Ishikawa (cell line): ENCODE data around the gene AMPD1.

Experiments
- CEBPB ChIP-seq: IDR thresholded peaks from 2 replicates; pipeline ENCODE4 v1.6.1; 2012
- CREB1 ChIP-seq: IDR thresholded peaks from 2 replicates; pipeline ENCODE4 v1.6.1; 2012; ENCODE audit warnings: low read depth
- EGR1 ChIP-seq: IDR thresholded peaks from 2 replicates; pipeline ENCODE4 v1.6.1; 2012
- EP300 ChIP-seq: IDR thresholded peaks from 2 replicates; pipeline ENCODE4 v1.6.1; 2012; ENCODE audit warnings: borderline replicate concordance
- FOXM1 ChIP-seq: IDR thresholded peaks from 2 replicates; pipeline ENCODE4 v1.6.1; 2012; ENCODE audit warnings: low read depth, borderline replicate concordance
- NFIC ChIP-seq: IDR thresholded peaks from 2 replicates; pipeline ENCODE4 v1.6.1; 2012
- RAD21 ChIP-seq: IDR thresholded peaks from 2 replicates; pipeline ENCODE4 v1.6.1; 2012; ENCODE audit warnings: low read depth
- TAF1 ChIP-seq: IDR thresholded peaks from 2 replicates; pipeline ENCODE4 v1.6.1; 2012; ENCODE audit warnings: low read depth, mild to moderate bottlenecking
- TCF12 ChIP-seq: IDR thresholded peaks from 2 replicates; pipeline ENCODE4 v1.6.1; 2012; ENCODE audit warnings: low read depth
- TEAD4 ChIP-seq: IDR thresholded peaks from 2 replicates; pipeline ENCODE4 v1.6.1; 2012
- YY1 ChIP-seq: IDR thresholded peaks from 2 replicates; pipeline ENCODE4 v1.6.1; 2012; ENCODE audit warnings: low read depth
- ZBTB7A ChIP-seq: IDR thresholded peaks from 2 replicates; pipeline ENCODE4 v1.6.1; 2012; ENCODE audit warnings: low read depth
- TF ChIP-seq, protein P1 (sequence below): IDR thresholded peaks from 2 replicates; pipeline ENCODE4 v1.6.1; 2012
- TF ChIP-seq, protein P2 (sequence below): IDR thresholded peaks from 2 replicates; pipeline ENCODE4 v1.6.1; 2012
- TF ChIP-seq, protein P3 (sequence below): IDR thresholded peaks from 2 replicates; pipeline ENCODE4 v1.6.1; 2012; ENCODE audit warnings: low read depth, mild to moderate bottlenecking

AMPD1 gene

DNA sequence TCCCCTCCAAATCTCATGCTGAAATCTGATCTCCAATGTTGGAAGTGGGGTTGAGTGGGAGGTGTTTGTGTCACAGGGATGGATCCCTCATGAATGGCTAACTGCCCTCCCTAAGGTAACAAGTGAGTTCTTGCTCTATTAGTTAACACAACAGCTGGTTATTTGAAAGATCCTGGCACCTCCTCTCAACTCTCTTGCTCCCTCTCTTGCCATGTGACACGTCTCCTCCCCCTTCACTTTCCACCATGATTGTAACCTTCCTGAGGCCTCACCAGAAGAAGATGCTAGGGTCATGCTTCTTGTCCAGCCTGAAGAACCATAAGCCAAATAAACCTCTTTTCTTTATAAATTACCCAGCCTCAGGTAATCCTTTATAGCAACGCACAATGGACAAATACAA lies 54.0 kb downstream of the AMPD1 start:
- TF ChIP-seq EGR1 (no peak), TCF12 (no peak), CREB1 (no peak), FOXM1 (no peak), YY1 (no peak), CEBPB (no peak), NFIC (no peak), TEAD4 (no peak), RAD21 (no peak), TAF1 (no peak), EP300 (no peak), ZBTB7A (no peak)
- TF ChIP-seq, protein P1, sequence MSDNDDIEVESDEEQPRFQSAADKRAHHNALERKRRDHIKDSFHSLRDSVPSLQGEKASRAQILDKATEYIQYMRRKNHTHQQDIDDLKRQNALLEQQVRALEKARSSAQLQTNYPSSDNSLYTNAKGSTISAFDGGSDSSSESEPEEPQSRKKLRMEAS: no peak
- TF ChIP-seq, protein P2, sequence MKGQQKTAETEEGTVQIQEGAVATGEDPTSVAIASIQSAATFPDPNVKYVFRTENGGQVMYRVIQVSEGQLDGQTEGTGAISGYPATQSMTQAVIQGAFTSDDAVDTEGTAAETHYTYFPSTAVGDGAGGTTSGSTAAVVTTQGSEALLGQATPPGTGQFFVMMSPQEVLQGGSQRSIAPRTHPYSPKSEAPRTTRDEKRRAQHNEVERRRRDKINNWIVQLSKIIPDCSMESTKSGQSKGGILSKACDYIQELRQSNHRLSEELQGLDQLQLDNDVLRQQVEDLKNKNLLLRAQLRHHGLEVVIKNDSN: no peak
- TF ChIP-seq, protein P3, sequence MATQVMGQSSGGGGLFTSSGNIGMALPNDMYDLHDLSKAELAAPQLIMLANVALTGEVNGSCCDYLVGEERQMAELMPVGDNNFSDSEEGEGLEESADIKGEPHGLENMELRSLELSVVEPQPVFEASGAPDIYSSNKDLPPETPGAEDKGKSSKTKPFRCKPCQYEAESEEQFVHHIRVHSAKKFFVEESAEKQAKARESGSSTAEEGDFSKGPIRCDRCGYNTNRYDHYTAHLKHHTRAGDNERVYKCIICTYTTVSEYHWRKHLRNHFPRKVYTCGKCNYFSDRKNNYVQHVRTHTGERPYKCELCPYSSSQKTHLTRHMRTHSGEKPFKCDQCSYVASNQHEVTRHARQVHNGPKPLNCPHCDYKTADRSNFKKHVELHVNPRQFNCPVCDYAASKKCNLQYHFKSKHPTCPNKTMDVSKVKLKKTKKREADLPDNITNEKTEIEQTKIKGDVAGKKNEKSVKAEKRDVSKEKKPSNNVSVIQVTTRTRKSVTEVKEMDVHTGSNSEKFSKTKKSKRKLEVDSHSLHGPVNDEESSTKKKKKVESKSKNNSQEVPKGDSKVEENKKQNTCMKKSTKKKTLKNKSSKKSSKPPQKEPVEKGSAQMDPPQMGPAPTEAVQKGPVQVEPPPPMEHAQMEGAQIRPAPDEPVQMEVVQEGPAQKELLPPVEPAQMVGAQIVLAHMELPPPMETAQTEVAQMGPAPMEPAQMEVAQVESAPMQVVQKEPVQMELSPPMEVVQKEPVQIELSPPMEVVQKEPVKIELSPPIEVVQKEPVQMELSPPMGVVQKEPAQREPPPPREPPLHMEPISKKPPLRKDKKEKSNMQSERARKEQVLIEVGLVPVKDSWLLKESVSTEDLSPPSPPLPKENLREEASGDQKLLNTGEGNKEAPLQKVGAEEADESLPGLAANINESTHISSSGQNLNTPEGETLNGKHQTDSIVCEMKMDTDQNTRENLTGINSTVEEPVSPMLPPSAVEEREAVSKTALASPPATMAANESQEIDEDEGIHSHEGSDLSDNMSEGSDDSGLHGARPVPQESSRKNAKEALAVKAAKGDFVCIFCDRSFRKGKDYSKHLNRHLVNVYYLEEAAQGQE: no peak

DNA sequence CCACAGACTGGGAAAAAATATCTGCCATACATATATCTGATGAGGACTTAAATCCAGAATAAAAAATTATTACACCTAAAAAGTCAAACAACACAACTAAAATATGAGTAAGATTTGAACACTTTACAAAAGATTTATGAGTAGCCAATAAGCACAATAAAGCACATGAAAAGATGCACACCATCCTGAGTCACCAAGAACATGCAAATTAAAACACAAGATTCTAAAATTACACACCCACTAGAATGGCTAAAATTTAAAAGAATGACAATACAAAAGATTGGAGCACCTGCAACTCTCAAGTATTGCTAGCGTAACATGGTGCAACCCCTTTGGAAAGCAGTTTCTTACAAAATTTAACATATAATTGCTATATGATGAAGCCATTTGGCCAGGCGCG lies 56.4 kb downstream of the AMPD1 start:
- no peak for TF ChIP-seq NFIC

DNA sequence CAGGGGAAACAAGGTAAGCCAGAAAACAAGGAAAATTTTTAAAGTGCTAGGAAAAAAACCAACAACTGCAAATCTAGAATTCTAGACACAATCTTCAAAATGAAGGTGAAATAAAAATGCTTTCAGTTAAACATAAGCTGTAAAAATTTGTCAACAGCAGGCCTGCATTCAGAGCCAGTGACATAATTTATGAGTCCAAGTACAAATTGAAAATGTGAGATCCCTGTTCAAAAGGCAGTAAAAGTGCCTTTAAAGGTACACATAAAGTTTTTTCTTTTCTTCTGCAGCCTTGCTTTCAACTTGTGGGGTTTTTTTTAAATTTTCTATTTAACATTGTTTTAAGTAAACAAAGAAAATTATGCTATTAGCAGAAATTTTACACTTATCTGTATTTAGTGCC lies 62.9 kb downstream of the AMPD1 start:
- TF ChIP-seq TEAD4: no peak
- no peak for TF ChIP-seq FOXM1
- TF ChIP-seq, protein P1: no peak
- TF ChIP-seq CEBPB: no peak
- TF ChIP-seq TCF12: no peak
- no peak for TF ChIP-seq TAF1
- TF ChIP-seq CREB1: no peak
- TF ChIP-seq, protein P3: no peak
- no peak for TF ChIP-seq EGR1
- TF ChIP-seq YY1: no peak
- TF ChIP-seq, protein P2: no peak
- no peak for TF ChIP-seq RAD21
- no peak for TF ChIP-seq EP300
- no peak for TF ChIP-seq ZBTB7A
- TF ChIP-seq NFIC: no peak

DNA sequence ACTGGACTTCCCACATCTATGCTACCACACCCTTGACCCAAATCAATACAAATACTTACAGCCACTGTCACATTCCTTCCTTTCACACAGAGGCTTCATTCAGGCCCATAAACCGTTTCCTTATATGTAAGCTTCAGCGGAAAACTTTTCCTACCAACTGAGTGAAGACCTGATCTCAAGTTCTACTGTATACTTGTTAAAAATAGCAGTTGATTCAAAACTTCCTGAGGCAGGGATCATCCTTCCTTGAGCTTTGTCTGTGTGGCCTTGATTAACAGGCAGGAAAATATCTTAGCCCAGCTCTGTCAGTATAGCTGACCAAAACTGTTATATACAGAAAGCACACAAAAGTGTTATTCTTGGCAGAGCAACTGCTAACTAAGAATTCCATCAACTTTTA lies 68.2 kb downstream of the AMPD1 start:
- no peak for TF ChIP-seq EP300
- TF ChIP-seq EGR1: no peak
- no peak for TF ChIP-seq NFIC
- TF ChIP-seq, protein P3: no peak
- TF ChIP-seq TCF12: no peak

DNA sequence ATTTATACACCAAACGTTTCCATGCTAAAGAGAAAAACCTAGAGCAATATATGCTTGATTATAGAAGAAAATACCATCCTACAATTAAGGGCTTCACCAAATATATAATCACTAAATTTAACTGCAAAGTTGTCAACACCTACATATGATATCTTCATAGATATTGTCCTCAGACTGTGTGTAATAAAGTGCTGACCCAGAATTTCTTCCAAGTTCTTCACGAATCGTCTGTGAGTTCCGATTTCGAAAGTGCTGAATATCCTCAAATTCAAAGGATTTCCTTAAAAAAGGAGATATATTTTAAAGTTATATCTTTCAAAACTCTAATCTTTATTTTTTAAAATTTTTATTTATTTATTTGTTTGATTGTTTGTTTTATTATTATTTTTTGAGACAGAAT lies 72.0 kb downstream of the AMPD1 start:
- TF ChIP-seq, protein P2: no peak
- no peak for TF ChIP-seq TEAD4
- no peak for TF ChIP-seq NFIC
- TF ChIP-seq TCF12: no peak
- no peak for TF ChIP-seq CEBPB
- no peak for TF ChIP-seq FOXM1
